HL-60 (cell line): Measurements from ENCODE around the gene CSNK1G1.

Source experiments
- DNase-seq, 2 experiments: peaks; one replicate each; pipeline ENCODE4 v3.0.0-alpha.2; 2010 to 2020; ENCODE audit warnings: low read depth in 1 of 2, low spot score in 1 of 2
- H3K27ac ChIP-seq: fragments of 250-450 bp; sonication (Bioruptor Pico); replicated peaks from 2 replicates; pipeline ENCODE4 v1.5.1; 2020; ENCODE audit warnings: mild to moderate bottlenecking, moderate library complexity
- H3K27me3 ChIP-seq: fragments of 250-450 bp; sonication (Bioruptor Pico); 2 replicates; pipeline ENCODE4 v1.5.1; 2021; ENCODE audit warnings: mild to moderate bottlenecking, moderate library complexity; ENCODE audit not compliant: insufficient read depth, poor library complexity, severe bottlenecking
- H3K4me3 ChIP-seq: replicated peaks from 2 replicates; pipeline ENCODE4 v1.5.1; 2011; ENCODE audit warnings: mild to moderate bottlenecking, control low read depth, low read length; ENCODE audit not compliant: insufficient read depth
- CTCF ChIP-seq: IDR thresholded peaks from one replicate; pipeline ENCODE4 v1.5.1; 2011; ENCODE audit warnings: low read length, control low read depth, inconsistent platforms; ENCODE audit not compliant: insufficient read depth
- GABPA ChIP-seq: IDR thresholded peaks from 2 replicates; pipeline ENCODE4 v1.6.1; 2012; ENCODE audit warnings: low read depth
- POLR2AphosphoS5 ChIP-seq: IDR thresholded peaks from 2 replicates; pipeline ENCODE4 v1.6.1; 2012; ENCODE audit warnings: low read depth
- REST ChIP-seq: IDR thresholded peaks from 2 replicates; pipeline ENCODE4 v1.6.1; 2012; ENCODE audit warnings: low read depth; ENCODE audit not compliant: insufficient replicate concordance
- SPI1 ChIP-seq: IDR thresholded peaks from 2 replicates; pipeline ENCODE4 v1.6.1; 2012; ENCODE audit warnings: low read depth, mild to moderate bottlenecking, borderline replicate concordance

CSNK1G1 gene

GRCh38 chr15:64146885-64147681 lies 208.9 kb downstream of the CSNK1G1 start:
- Histone ChIP-seq H3K27me3 (peaks cover 10% of the 10 kb centered on the region), H3K4me3 (no peak overlapping the region), H3K27ac (no peak overlapping the region)
- TF ChIP-seq POLR2AphosphoS5 (no peak), SPI1 (no peak), REST (no peak), CTCF (no peak), GABPA (no peak)
- DNase-seq = no peak

GRCh38 chr15:64146520-64146884 lies 209.5 kb downstream of the CSNK1G1 start:
- no peak for TF ChIP-seq GABPA
- no peak for TF ChIP-seq CTCF
- TF ChIP-seq REST = no peak
- TF ChIP-seq SPI1 = no peak
- TF ChIP-seq POLR2AphosphoS5 = no peak
- DNase-seq = no peak
- H3K27me3 ChIP-seq = peaks cover 6% of the 10 kb centered on the region
- H3K4me3 ChIP-seq = no peak overlapping the region
- no peak overlapping the region for H3K27ac ChIP-seq

- Histone ChIP-seq H3K27me3 (peaks cover 3% of the 10 kb centered on the region), H3K27ac (no peak overlapping the region), H3K4me3 (no peak overlapping the region)
- DNase-seq = no peak
- TF ChIP-seq GABPA (no peak), CTCF (no peak), POLR2AphosphoS5 (no peak), REST (no peak), SPI1 (no peak)
These were observed 209.9 kb downstream of the CSNK1G1 start for GRCh38 chr15:64146041-64146440.
